ENCODE measurements around the gene SERPINA1. TPM values are rescaled to one million over a fixed set of nuclear protein-coding genes. Genes with fewer than 3 reads are reported as not detected.

The SERPINA1 gene
- total and polyA plus RNA-seq, 2 of the 13 experiments (the other 11 are each of a cell fraction or from before 2014, with no cell fraction given): 3,266 to 11,015 TPM

- TF ChIP-seq ZNF746 (CRISPR knock-in tag; IDR thresholded peaks at IDR 0.05) (peak; percentile 53; the same call in 1 of the 2 replicates), PLSCR1 (CRISPR knock-in tag; IDR thresholded peaks at IDR 0.05; ENCODE audit: borderline replicate concordance) (no peak), RFX3 (CRISPR knock-in tag; IDR thresholded peaks at IDR 0.05) (no peak), HNRNPL (IDR thresholded peaks at IDR 0.05; ENCODE audit: low read depth, low read length) (0 out of 2 replicates have a peak, but pooled peaks have one; percentile 52), ARID4A (CRISPR knock-in tag; IDR thresholded peaks at IDR 0.05; ENCODE audit: borderline replicate concordance) (peak; percentile 20; the same call in 1 of the 2 replicates), FOXK2 (IDR thresholded peaks at IDR 0.05) (no peak), RBFOX2 (IDR thresholded peaks at IDR 0.05; ENCODE audit: low read depth, low read length) (peak; percentile 55; the same call in 1 of the 2 replicates), CEBPZ (IDR thresholded peaks at IDR 0.05; ENCODE audit: low read length) (no peak), ASH2L (IDR thresholded peaks at IDR 0.05; ENCODE audit: insufficient read length, low read depth, low read length) (peak; percentile 41), RFX5 (IDR thresholded peaks at IDR 0.05; ENCODE audit: low read depth, low read length) (0 out of 2 replicates have a peak, but pooled peaks have one; percentile 16), ATF7 (IDR thresholded peaks at IDR 0.05) (peak; percentile 64; the same call in 1 of the 2 replicates), ATF7 (CRISPR knock-in tag; IDR thresholded peaks at IDR 0.05) (no peak), ZFP37 (CRISPR knock-in tag; IDR thresholded peaks at IDR 0.05; ENCODE audit: borderline replicate concordance) (0 out of 2 replicates have a peak, but pooled peaks have one; percentile 55), HMG20B (CRISPR knock-in tag; conservative IDR thresholded peaks at IDR 0.05) (peak; percentile 54; the same call in 1 of the 2 replicates)
Measured at GRCh38 chr14:94394581-94395207, 6.3 kb upstream of the SERPINA1 start (continued).
